ENCODE measurements around the gene PDE4B.
"Not testable (repeated sequence)": the region's sequence is repeated elsewhere in the genome, so short reads cannot be mapped to it uniquely, and the experiment has no call there.

Gene PDE4B

DNA sequence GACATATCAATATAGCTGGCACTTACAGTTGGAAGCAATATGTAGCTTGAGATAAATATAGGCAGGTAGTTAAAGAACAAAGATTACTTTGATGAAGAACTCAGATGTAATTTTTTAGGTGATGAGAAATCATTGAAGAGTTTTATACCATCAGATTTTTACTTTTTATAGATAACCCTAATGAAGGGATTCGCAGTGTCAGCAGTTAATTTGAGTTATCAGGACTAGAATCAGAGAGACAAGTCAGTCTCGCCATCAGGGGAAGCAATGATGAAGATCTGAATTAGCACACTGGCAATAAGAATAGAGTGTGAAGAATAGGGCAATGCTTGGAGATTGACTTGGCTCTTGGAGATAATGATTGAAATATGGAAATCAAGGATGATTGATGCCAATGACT lies 342.5 kb downstream of the PDE4B start:
- no peaks in the 10 kb centered on the region for H3K36me3 ChIP-seq (ENCODE audit: control insufficient read depth, insufficient read depth, low read length)
- H3K4me3 ChIP-seq (replicated peaks; ENCODE audit: low read depth, low read length): no peak overlapping the region
- DNase-seq (ENCODE audit: extremely low read depth, insufficient read length): no peak
- H3K27me3 ChIP-seq (replicated peaks; ENCODE audit: control insufficient read depth, insufficient read depth, low read length): no peaks in the 10 kb centered on the region
- TF ChIP-seq, protein P1, sequence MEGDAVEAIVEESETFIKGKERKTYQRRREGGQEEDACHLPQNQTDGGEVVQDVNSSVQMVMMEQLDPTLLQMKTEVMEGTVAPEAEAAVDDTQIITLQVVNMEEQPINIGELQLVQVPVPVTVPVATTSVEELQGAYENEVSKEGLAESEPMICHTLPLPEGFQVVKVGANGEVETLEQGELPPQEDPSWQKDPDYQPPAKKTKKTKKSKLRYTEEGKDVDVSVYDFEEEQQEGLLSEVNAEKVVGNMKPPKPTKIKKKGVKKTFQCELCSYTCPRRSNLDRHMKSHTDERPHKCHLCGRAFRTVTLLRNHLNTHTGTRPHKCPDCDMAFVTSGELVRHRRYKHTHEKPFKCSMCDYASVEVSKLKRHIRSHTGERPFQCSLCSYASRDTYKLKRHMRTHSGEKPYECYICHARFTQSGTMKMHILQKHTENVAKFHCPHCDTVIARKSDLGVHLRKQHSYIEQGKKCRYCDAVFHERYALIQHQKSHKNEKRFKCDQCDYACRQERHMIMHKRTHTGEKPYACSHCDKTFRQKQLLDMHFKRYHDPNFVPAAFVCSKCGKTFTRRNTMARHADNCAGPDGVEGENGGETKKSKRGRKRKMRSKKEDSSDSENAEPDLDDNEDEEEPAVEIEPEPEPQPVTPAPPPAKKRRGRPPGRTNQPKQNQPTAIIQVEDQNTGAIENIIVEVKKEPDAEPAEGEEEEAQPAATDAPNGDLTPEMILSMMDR (IDR thresholded peaks at IDR 0.05; ENCODE audit: insufficient read depth, low read length, poor library complexity, severe bottlenecking): no peak

DNA sequence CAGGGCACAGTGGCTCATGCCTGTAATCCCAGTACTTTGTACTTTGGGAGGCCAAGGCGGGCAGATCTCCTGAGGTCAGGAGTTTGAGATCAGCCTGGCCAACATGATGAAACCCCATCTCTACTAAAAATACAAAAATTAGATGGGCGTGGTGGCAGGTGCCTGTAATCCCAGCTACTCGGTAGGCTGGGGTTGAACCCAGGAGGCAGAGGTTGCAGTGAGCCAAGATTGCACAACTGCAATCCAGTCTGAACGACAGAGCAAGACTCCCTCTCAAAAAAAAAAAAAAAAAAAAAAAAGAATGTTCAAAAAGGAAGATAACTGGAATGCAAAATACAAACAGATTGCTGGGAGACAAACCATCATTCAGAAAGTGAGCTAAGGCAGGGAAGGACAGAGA lies 343.7 kb downstream of the PDE4B start:
- H3K4me3 ChIP-seq (replicated peaks; ENCODE audit: low read depth, low read length); H3K36me3 ChIP-seq (ENCODE audit: control insufficient read depth, insufficient read depth, low read length); DNase-seq (ENCODE audit: extremely low read depth, insufficient read length); H3K27me3 ChIP-seq (replicated peaks; ENCODE audit: control insufficient read depth, insufficient read depth, low read length): not testable (repeated sequence)

DNA sequence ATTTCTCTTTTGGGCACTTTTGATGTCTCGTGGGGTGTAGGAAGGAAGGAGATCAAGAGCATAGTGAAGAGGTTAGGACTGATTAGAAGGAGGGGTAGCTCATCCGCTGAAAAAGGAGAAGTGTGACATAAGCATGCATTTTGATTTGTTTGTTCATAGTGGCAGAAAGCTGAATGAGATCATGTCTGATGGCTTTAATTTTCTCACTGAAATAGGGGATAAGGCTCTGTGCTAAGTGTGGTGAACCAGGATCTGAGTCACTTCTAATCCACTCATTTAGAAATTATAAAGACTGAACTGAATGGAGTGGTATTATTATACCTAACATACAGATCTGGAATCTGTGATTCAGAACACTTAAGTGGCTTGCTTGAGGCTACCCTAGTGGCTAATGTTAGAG lies 344.5 kb downstream of the PDE4B start:
- Histone ChIP-seq H3K27me3 (replicated peaks; ENCODE audit: control insufficient read depth, insufficient read depth, low read length) (no peaks in the 10 kb centered on the region), H3K4me3 (replicated peaks; ENCODE audit: low read depth, low read length) (no peak overlapping the region), H3K36me3 (ENCODE audit: control insufficient read depth, insufficient read depth, low read length) (no peaks in the 10 kb centered on the region)
- DNase-seq (ENCODE audit: extremely low read depth, insufficient read length): no peak
- TF ChIP-seq, protein P1 (IDR thresholded peaks at IDR 0.05; ENCODE audit: insufficient read depth, low read length, poor library complexity, severe bottlenecking): no peak

DNA sequence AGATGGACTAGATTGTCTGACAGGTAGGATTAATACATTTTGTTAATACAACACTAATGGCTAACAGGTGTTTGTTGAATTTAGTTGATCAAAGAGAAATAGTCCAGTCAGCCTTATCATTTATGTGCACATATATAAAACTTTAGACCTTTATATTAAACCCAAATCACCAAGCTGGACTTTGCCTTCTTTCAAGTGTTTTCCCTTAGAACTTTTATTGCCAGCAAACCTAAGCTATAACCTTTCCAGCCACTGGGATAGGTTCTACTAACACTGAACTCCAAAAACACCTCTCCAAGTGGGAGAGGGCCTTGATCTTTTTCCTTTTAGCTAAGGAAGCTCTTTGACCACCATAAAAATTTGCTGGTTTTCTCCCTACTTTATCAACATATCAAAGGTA lies 345.9 kb downstream of the PDE4B start:
- no peaks in the 10 kb centered on the region for H3K36me3 ChIP-seq (ENCODE audit: control insufficient read depth, insufficient read depth, low read length)
- H3K27me3 ChIP-seq (replicated peaks; ENCODE audit: control insufficient read depth, insufficient read depth, low read length): no peaks in the 10 kb centered on the region
- TF ChIP-seq, protein P1 (IDR thresholded peaks at IDR 0.05; ENCODE audit: insufficient read depth, low read length, poor library complexity, severe bottlenecking): no peak
- H3K4me3 ChIP-seq (replicated peaks; ENCODE audit: low read depth, low read length): no peak overlapping the region
- no peak for DNase-seq (ENCODE audit: extremely low read depth, insufficient read length)

DNA sequence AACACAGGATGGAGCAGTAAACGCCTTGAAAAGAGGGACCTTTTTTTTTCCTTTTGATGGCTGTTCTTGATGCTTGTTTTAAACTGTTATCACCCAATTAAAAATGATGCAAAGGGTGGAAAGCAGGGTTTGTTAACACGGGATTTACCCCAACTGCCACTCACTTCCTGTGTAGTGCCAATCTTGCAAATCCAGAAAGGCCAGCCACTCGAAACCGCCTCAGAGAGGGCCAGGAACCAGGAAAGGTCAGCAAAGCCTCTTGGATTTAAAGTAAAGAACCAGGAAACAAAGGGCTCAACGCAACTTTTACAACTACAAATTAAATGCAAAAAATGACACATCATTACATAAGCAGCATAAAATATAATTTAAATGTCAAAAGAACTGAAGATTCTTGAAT lies 347.4 kb downstream of the PDE4B start:
- Histone ChIP-seq H3K27me3 (replicated peaks; ENCODE audit: control insufficient read depth, insufficient read depth, low read length) (no peaks in the 10 kb centered on the region), H3K4me3 (replicated peaks; ENCODE audit: low read depth, low read length) (no peak overlapping the region), H3K36me3 (ENCODE audit: control insufficient read depth, insufficient read depth, low read length) (no peaks in the 10 kb centered on the region)
- DNase-seq (ENCODE audit: extremely low read depth, insufficient read length): no peak
- TF ChIP-seq, protein P1 (IDR thresholded peaks at IDR 0.05; ENCODE audit: insufficient read depth, low read length, poor library complexity, severe bottlenecking): no peak

DNA sequence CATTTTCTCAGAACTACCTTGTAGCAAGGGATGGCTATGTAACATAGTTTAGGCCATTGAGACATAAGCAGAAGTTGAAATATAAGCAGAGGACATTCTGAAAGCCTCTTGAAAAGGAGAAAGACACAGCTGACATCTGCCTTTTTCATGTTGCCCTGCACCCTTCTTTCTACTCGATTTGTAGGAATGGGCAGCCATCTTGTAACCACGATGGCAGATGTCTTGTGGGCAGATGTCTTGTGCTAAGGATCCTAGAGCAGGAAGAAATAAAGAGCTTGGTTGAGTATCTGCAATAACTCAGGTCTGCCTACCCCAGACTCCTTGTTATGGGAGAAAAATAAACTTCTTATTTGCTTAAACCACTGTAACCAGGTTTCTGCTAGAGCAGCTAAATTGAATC lies 351.0 kb downstream of the PDE4B start:
- H3K27me3 ChIP-seq (replicated peaks; ENCODE audit: control insufficient read depth, insufficient read depth, low read length): no peaks in the 10 kb centered on the region
- H3K4me3 ChIP-seq (replicated peaks; ENCODE audit: low read depth, low read length): no peak overlapping the region
- TF ChIP-seq, protein P1 (IDR thresholded peaks at IDR 0.05; ENCODE audit: insufficient read depth, low read length, poor library complexity, severe bottlenecking): no peak
- H3K36me3 ChIP-seq (ENCODE audit: control insufficient read depth, insufficient read depth, low read length): no peaks in the 10 kb centered on the region
- DNase-seq (ENCODE audit: extremely low read depth, insufficient read length): no peak
